Measurements from ENCODE around the gene RABGAP1L. TPM values are rescaled to one million over a fixed set of nuclear protein-coding genes. Genes with fewer than 3 reads are reported as not detected.

Gene RABGAP1L
- total RNA-seq, 4 donors from 2014 or later, result 39.3 to 101 (median 63.7) TPM

- H3K27ac ChIP-seq (replicated peaks in 1 of 4), result no peak overlapping the region
- H3K4me3 ChIP-seq, result no peak overlapping the region
- no peaks in the 10 kb centered on the region for H3K27me3 ChIP-seq
- no peaks in the 10 kb centered on the region for H3K36me3 ChIP-seq
- TF ChIP-seq POLR2A (IDR thresholded peaks at IDR 0.05; ENCODE audit: low read depth) (no peak), EP300 (IDR thresholded peaks at IDR 0.05) (no peak), POLR2AphosphoS5 (IDR thresholded peaks at IDR 0.05) (no peak)
- TF ChIP-seq, protein P1, sequence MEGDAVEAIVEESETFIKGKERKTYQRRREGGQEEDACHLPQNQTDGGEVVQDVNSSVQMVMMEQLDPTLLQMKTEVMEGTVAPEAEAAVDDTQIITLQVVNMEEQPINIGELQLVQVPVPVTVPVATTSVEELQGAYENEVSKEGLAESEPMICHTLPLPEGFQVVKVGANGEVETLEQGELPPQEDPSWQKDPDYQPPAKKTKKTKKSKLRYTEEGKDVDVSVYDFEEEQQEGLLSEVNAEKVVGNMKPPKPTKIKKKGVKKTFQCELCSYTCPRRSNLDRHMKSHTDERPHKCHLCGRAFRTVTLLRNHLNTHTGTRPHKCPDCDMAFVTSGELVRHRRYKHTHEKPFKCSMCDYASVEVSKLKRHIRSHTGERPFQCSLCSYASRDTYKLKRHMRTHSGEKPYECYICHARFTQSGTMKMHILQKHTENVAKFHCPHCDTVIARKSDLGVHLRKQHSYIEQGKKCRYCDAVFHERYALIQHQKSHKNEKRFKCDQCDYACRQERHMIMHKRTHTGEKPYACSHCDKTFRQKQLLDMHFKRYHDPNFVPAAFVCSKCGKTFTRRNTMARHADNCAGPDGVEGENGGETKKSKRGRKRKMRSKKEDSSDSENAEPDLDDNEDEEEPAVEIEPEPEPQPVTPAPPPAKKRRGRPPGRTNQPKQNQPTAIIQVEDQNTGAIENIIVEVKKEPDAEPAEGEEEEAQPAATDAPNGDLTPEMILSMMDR (IDR thresholded peaks at IDR 0.05), result no peak
- H3K4me1 ChIP-seq, result no peaks in the 10 kb centered on the region
- DNase-seq (ENCODE audit: extremely low spot score), result no peak
- H3K9me3 ChIP-seq, result no peaks in the 10 kb centered on the region
- WGBS, result 93% methylated on average over 6 of the region's 6 CpGs
- intact Hi-C loops (cut with DNase I), result no loop called here
These were observed 876.5 kb downstream of the RABGAP1L start for GRCh38 chr1:175035865-175036264.

DNA sequence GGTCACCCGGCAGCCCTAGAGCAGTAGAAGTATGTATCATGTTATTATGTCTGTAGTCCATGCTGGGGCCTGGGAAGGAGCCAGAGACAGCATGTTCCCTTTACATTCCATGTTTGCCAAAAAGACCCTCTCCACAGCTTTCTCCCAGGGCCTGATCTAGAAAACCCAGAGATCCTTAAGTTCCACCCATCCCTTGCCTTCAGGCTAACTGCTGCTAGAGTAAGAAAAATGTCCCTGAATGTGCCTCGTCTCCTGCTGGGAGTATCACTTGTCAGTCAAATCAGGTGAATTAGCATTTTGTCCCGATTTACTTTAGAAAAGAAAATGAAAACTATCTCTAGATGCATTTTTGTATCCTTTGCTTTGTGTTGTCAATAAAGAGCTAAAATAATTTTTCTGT lies 877.2 kb downstream of the RABGAP1L start:
- H3K4me1 ChIP-seq, result no peaks in the 10 kb centered on the region
- no peak overlapping the region for H3K4me3 ChIP-seq
- 81% methylated on average over 3 of the region's 3 CpGs for WGBS
- H3K27ac ChIP-seq (replicated peaks in 1 of 4), result no peak overlapping the region
- no peaks in the 10 kb centered on the region for H3K27me3 ChIP-seq
- H3K36me3 ChIP-seq, result no peaks in the 10 kb centered on the region
- TF ChIP-seq POLR2AphosphoS5 (IDR thresholded peaks at IDR 0.05), result no peak
- TF ChIP-seq, protein P1 (IDR thresholded peaks at IDR 0.05), result no peak
- no peak for TF ChIP-seq POLR2A (IDR thresholded peaks at IDR 0.05; ENCODE audit: low read depth)
- TF ChIP-seq EP300 (IDR thresholded peaks at IDR 0.05), result no peak
- no peaks in the 10 kb centered on the region for H3K9me3 ChIP-seq
- DNase-seq (ENCODE audit: extremely low spot score), result no peak
- intact Hi-C loops (cut with DNase I), result no loop called here

GRCh38 chr1:175037416-175037815 lies 878.1 kb downstream of the RABGAP1L start:
- no peak for DNase-seq (ENCODE audit: extremely low spot score)
- no peak for TF ChIP-seq EP300 (IDR thresholded peaks at IDR 0.05)
- TF ChIP-seq POLR2AphosphoS5 (IDR thresholded peaks at IDR 0.05), result no peak
- TF ChIP-seq, protein P1 (IDR thresholded peaks at IDR 0.05), result no peak
- TF ChIP-seq POLR2A (IDR thresholded peaks at IDR 0.05; ENCODE audit: low read depth), result no peak
- H3K27me3 ChIP-seq, result no peaks in the 10 kb centered on the region
- intact Hi-C loops (cut with DNase I), result no loop called here
- H3K4me3 ChIP-seq, result no peak overlapping the region
- 76% methylated on average over 7 of the region's 7 CpGs for WGBS
- H3K9me3 ChIP-seq, result no peaks in the 10 kb centered on the region
- no peak overlapping the region for H3K27ac ChIP-seq (replicated peaks in 1 of 4)
- H3K36me3 ChIP-seq, result no peaks in the 10 kb centered on the region
- no peaks in the 10 kb centered on the region for H3K4me1 ChIP-seq

GRCh38 chr1:175040324-175040879 lies 881.1 kb downstream of the RABGAP1L start:
- H3K27me3 ChIP-seq, result no peaks in the 10 kb centered on the region
- H3K27ac ChIP-seq (replicated peaks in 1 of 4), result no peak overlapping the region
- H3K4me3 ChIP-seq, result no peak overlapping the region
- intact Hi-C loops (cut with DNase I), result no loop called here
- no peaks in the 10 kb centered on the region for H3K9me3 ChIP-seq
- H3K4me1 ChIP-seq, result no peaks in the 10 kb centered on the region
- DNase-seq (ENCODE audit: extremely low spot score), result no peak
- 80% methylated on average over 4 of the region's 4 CpGs for WGBS
- H3K36me3 ChIP-seq, result no peaks in the 10 kb centered on the region
- no peak for TF ChIP-seq POLR2A (IDR thresholded peaks at IDR 0.05; ENCODE audit: low read depth)
- no peak for TF ChIP-seq EP300 (IDR thresholded peaks at IDR 0.05)
- no peak for TF ChIP-seq POLR2AphosphoS5 (IDR thresholded peaks at IDR 0.05)
- TF ChIP-seq, protein P1 (IDR thresholded peaks at IDR 0.05), result no peak

- Histone ChIP-seq H3K36me3 (no peaks in the 10 kb centered on the region), H3K4me3 (no peak overlapping the region), H3K9me3 (no peaks in the 10 kb centered on the region), H3K4me1 (no peaks in the 10 kb centered on the region), H3K27me3 (no peaks in the 10 kb centered on the region), H3K27ac (replicated peaks in 1 of 4) (no peak overlapping the region)
- TF ChIP-seq POLR2A (IDR thresholded peaks at IDR 0.05; ENCODE audit: low read depth) (no peak), POLR2AphosphoS5 (IDR thresholded peaks at IDR 0.05) (no peak), EP300 (IDR thresholded peaks at IDR 0.05) (no peak)
- TF ChIP-seq, protein P1 (IDR thresholded peaks at IDR 0.05), result no peak
- DNase-seq (ENCODE audit: extremely low spot score), result no peak
- WGBS, result 69% methylated on average over 3 of the region's 3 CpGs
- intact Hi-C loops (cut with DNase I), result no loop called here
These were observed 883.3 kb downstream of the RABGAP1L start for GRCh38 chr1:175042650-175043049.
